HEK293T (cell line): ENCODE measurements around the gene CUX1.

ENCODE experiments used
- BHLHE40 ChIP-seq: fragments of 450-650 bp; IDR thresholded peaks from 2 replicates; pipeline ENCODE4 v1.6.1; 2016; ENCODE audit warnings: mild to moderate bottlenecking, moderate library complexity, borderline replicate concordance
- FOXA1 ChIP-seq: fragments of 450-650 bp; IDR thresholded peaks from 2 replicates; pipeline ENCODE4 v1.6.1; 2016; ENCODE audit warnings: mild to moderate bottlenecking
- FOXK2 ChIP-seq: fragments of 450-650 bp; IDR thresholded peaks from 2 replicates; pipeline ENCODE4 v1.6.1; 2016; ENCODE audit warnings: mild to moderate bottlenecking
- FOXM1 ChIP-seq: fragments of 450-650 bp; IDR thresholded peaks from 2 replicates; pipeline ENCODE4 v1.6.1; 2017; ENCODE audit warnings: mild to moderate bottlenecking, borderline replicate concordance
- L3MBTL2 ChIP-seq: fragments of 450-650 bp; conservative IDR thresholded peaks from 2 replicates; pipeline ENCODE4 v1.6.1; 2016; ENCODE audit warnings: mild to moderate bottlenecking
- LEF1 ChIP-seq: fragments of 450-650 bp; IDR thresholded peaks from 2 replicates; pipeline ENCODE4 v1.6.1; 2017; ENCODE audit warnings: mild to moderate bottlenecking, borderline replicate concordance
- SP1 ChIP-seq: fragments of 450-650 bp; IDR thresholded peaks from 2 replicates; pipeline ENCODE4 v1.6.1; 2017
- SUZ12 ChIP-seq: fragments of 450-650 bp; IDR thresholded peaks from 2 replicates; pipeline ENCODE4 v1.6.1; 2016; ENCODE audit warnings: mild to moderate bottlenecking
- TARDBP ChIP-seq: fragments of 450-650 bp; IDR thresholded peaks from 2 replicates; pipeline ENCODE4 v1.6.1; 2016

GRCh38 chr7:101875283-101875846 is 57.9 kb downstream of the CUX1 start:
- TF ChIP-seq TARDBP (no peak), SP1 (no peak), LEF1 (no peak), FOXM1 (no peak), FOXK2 (no peak), L3MBTL2 (no peak), SUZ12 (no peak), FOXA1 (no peak), BHLHE40 (no peak)
